ENCODE results near the gene TNS3. TPM values are rescaled to one million over a fixed set of nuclear protein-coding genes. Genes with fewer than 3 reads are reported as not detected.
"Not testable (repeated sequence)": the region's sequence is repeated elsewhere in the genome, so short reads cannot be mapped to it uniquely, and the experiment has no call there.

The TNS3 gene
- polyA plus RNA-seq, 1 donor from 2014 or later, result 12.5 TPM

- Mint-ChIP-seq H3K9me3 (peaks cover 0 to 8% (median 6%) of the 10 kb centered on the region in 3 donors), H3K27me3 (peaks cover 2% of the 10 kb centered on the region), H3K27ac (no peak overlapping the region), H3K4me3 (no peak overlapping the region), H3K36me3 (peaks cover 2% of the 10 kb centered on the region), H3K4me1 (peaks cover 5 to 9% (median 7%) of the 10 kb centered on the region in 3 donors)
Measured at GRCh38 chr7:47594406-47594805, 12.5 kb upstream of the TNS3 start.

GRCh38 chr7:47591655-47592572, 10.0 kb upstream of the TNS3 start:
- Mint-ChIP-seq H3K27ac (no peak overlapping the region), H3K36me3 (peaks cover 4% of the 10 kb centered on the region), H3K4me1 (peaks cover 7 to 12% (median 11%) of the 10 kb centered on the region in 3 donors), H3K9me3 (peaks cover 0 to 2% (median 0%) of the 10 kb centered on the region in 3 donors), H3K4me3 (no peak overlapping the region), H3K27me3 (peaks cover 2% of the 10 kb centered on the region)

GRCh38 chr7:47591089-47591654, 9.3 kb upstream of the TNS3 start:
- Mint-ChIP-seq H3K4me3 (peak overlapping the region in 1 of 4 donors; percentile 20), H3K9me3 (peaks cover 0 to 2% (median 0%) of the 10 kb centered on the region in 3 donors), H3K36me3 (peaks cover 4% of the 10 kb centered on the region), H3K27ac (no peak overlapping the region), H3K4me1 (peaks cover 9 to 12% (median 11%) of the 10 kb centered on the region in 3 donors), H3K27me3 (peaks cover 2% of the 10 kb centered on the region)

- H3K27ac Mint-ChIP-seq, H3K27me3 Mint-ChIP-seq, H3K9me3 Mint-ChIP-seq, H3K4me3 Mint-ChIP-seq, H3K36me3 Mint-ChIP-seq: not testable (repeated sequence)
- peaks cover 9 to 14% (median 13%) of the 10 kb centered on the region in 3 donors for H3K4me1 Mint-ChIP-seq
Measured at GRCh38 chr7:47590215-47590614, 8.3 kb upstream of the TNS3 start.

GRCh38 chr7:47588704-47589225, 6.9 kb upstream of the TNS3 start:
- Mint-ChIP-seq H3K4me1 (peaks cover 13 to 16% (median 15%) of the 10 kb centered on the region in 3 donors), H3K4me3 (peak overlapping the region in 2 of 4 donors; percentile 49 to 58), H3K9me3 (peaks cover 0 to 2% (median 0%) of the 10 kb centered on the region in 3 donors), H3K36me3 (peaks cover 4% of the 10 kb centered on the region), H3K27me3 (peaks cover 2% of the 10 kb centered on the region), H3K27ac (peak overlapping the region in 1 of 3 donors; percentile 69)

GRCh38 chr7:47587976-47588375, 6.1 kb upstream of the TNS3 start:
- peaks cover 0 to 2% (median 0%) of the 10 kb centered on the region in 3 donors for H3K9me3 Mint-ChIP-seq
- no peak overlapping the region for H3K27ac Mint-ChIP-seq
- no peaks in the 10 kb centered on the region for H3K27me3 Mint-ChIP-seq
- H3K4me3 Mint-ChIP-seq, result no peak overlapping the region
- H3K36me3 Mint-ChIP-seq, result peaks cover 4% of the 10 kb centered on the region
- H3K4me1 Mint-ChIP-seq, result peaks cover 13 to 16% (median 15%) of the 10 kb centered on the region in 3 donors

GRCh38 chr7:47587351-47587750, 5.4 kb upstream of the TNS3 start:
- Mint-ChIP-seq H3K4me1 (peaks cover 16 to 19% (median 19%) of the 10 kb centered on the region in 3 donors), H3K9me3 (peaks cover 0 to 2% (median 0%) of the 10 kb centered on the region in 3 donors), H3K36me3 (peaks cover 4% of the 10 kb centered on the region), H3K27ac (peak overlapping the region in 1 of 3 donors; percentile 45), H3K4me3 (peak overlapping the region in 1 of 4 donors; percentile 82), H3K27me3 (peaks cover 3% of the 10 kb centered on the region)

- H3K27ac Mint-ChIP-seq, result peak overlapping the region in 1 of 3 donors; percentile 45
- peaks cover 0 to 2% (median 0%) of the 10 kb centered on the region in 3 donors for H3K9me3 Mint-ChIP-seq
- peaks cover 4% of the 10 kb centered on the region for H3K36me3 Mint-ChIP-seq
- peaks cover 3% of the 10 kb centered on the region for H3K27me3 Mint-ChIP-seq
- peaks cover 18 to 20% (median 20%) of the 10 kb centered on the region in 3 donors for H3K4me1 Mint-ChIP-seq
- peak overlapping the region in 2 of 4 donors; percentile 76 to 82 for H3K4me3 Mint-ChIP-seq
Measured at GRCh38 chr7:47586925-47587324, 5.0 kb upstream of the TNS3 start.

GRCh38 chr7:47586161-47586670, 4.3 kb upstream of the TNS3 start:
- H3K36me3 Mint-ChIP-seq, H3K9me3 Mint-ChIP-seq, H3K27me3 Mint-ChIP-seq, H3K27ac Mint-ChIP-seq: not testable (repeated sequence)
- peaks cover 18 to 20% (median 20%) of the 10 kb centered on the region in 3 donors for H3K4me1 Mint-ChIP-seq
- H3K4me3 Mint-ChIP-seq, result peak overlapping the region in 2 of 4 donors; percentile 58 to 82

- peaks cover 0 to 2% (median 0%) of the 10 kb centered on the region in 3 donors for H3K9me3 Mint-ChIP-seq
- peaks cover 24 to 33% (median 28%) of the 10 kb centered on the region in 3 donors for H3K4me1 Mint-ChIP-seq
- peak overlapping the region in 2 of 4 donors; percentile 67 to 68 for H3K4me3 Mint-ChIP-seq
- no peak overlapping the region for H3K27ac Mint-ChIP-seq
- H3K27me3 Mint-ChIP-seq, result peaks cover 3% of the 10 kb centered on the region
- peaks cover 4% of the 10 kb centered on the region for H3K36me3 Mint-ChIP-seq
Measured at GRCh38 chr7:47584536-47584895, 2.6 kb upstream of the TNS3 start.

- Mint-ChIP-seq H3K27ac (peak overlapping the region in 1 of 3 donors; percentile 31), H3K4me3 (peak overlapping the region in 3 of 4 donors; percentile 23 to 86 (median 41)), H3K36me3 (peaks cover 4% of the 10 kb centered on the region), H3K9me3 (peaks cover 0 to 2% (median 0%) of the 10 kb centered on the region in 3 donors), H3K27me3 (peaks cover 3% of the 10 kb centered on the region), H3K4me1 (peaks cover 26 to 39% (median 33%) of the 10 kb centered on the region in 3 donors)
Measured at GRCh38 chr7:47583739-47584535, 2.0 kb upstream of the TNS3 start.

GRCh38 chr7:47582764-47583738, 1.1 kb upstream of the TNS3 start:
- Mint-ChIP-seq H3K27me3 (peaks cover 3% of the 10 kb centered on the region), H3K4me1 (peaks cover 27 to 39% (median 35%) of the 10 kb centered on the region in 3 donors), H3K4me3 (peak overlapping the region; percentile 49 to 91 (median 86)), H3K36me3 (no peaks in the 10 kb centered on the region), H3K27ac (peak overlapping the region; percentile 57 to 84 (median 59)), H3K9me3 (peaks cover 0 to 2% (median 0%) of the 10 kb centered on the region in 3 donors)

- H3K4me3 Mint-ChIP-seq, result peak overlapping the region; percentile 85 to 95 (median 90)
- peak overlapping the region; percentile 59 to 93 (median 90) for H3K27ac Mint-ChIP-seq
- no peaks in the 10 kb centered on the region for H3K36me3 Mint-ChIP-seq
- peaks cover 0 to 2% (median 0%) of the 10 kb centered on the region in 3 donors for H3K9me3 Mint-ChIP-seq
- peaks cover 33 to 49% (median 48%) of the 10 kb centered on the region in 3 donors for H3K4me1 Mint-ChIP-seq
- H3K27me3 Mint-ChIP-seq, result peaks cover 3% of the 10 kb centered on the region
Measured at GRCh38 chr7:47581438-47581803, 490 bp downstream of the TNS3 start.

All from IgD-negative memory B cell (primary cell).